HG03066 (cell line): ENCODE measurements around the gene ABHD13.

ENCODE experiments used
- ATAC-seq: cut with Tn5 transposase; IDR thresholded peaks from one replicate; pipeline ENCODE4 v1.9.1; 2021; ENCODE audit warnings: low read depth; ENCODE audit not compliant: unreplicated experiment

The ABHD13 gene

GRCh38 chr13:108218044-108218974 is at the start of gene ABHD13:
TSS of gene ABHD13 (plus strand) at chr13:108218392. CDS start at chr13:108229219, 10,827 bp downstream.
- peak; percentile 72 for ATAC-seq

- ATAC-seq, result no peak
These were observed 49.3 kb upstream of the ABHD13 start for GRCh38 chr13:108168929-108169328.

GRCh38 chr13:108176685-108177274 is 41.4 kb upstream of the ABHD13 start:
- no peak for ATAC-seq

- ATAC-seq, result no peak
These were observed 40.1 kb upstream of the ABHD13 start for GRCh38 chr13:108178078-108178477.

- ATAC-seq, result no peak
These were observed 35.5 kb upstream of the ABHD13 start for GRCh38 chr13:108182652-108183051.

- ATAC-seq, result no peak
These were observed 33.0 kb upstream of the ABHD13 start for GRCh38 chr13:108185223-108185622.

- no peak for ATAC-seq
These were observed 29.9 kb upstream of the ABHD13 start for GRCh38 chr13:108188260-108188659.

- no peak for ATAC-seq
These were observed 27.3 kb upstream of the ABHD13 start for GRCh38 chr13:108190897-108191296.

- no peak for ATAC-seq
These were observed 24.4 kb upstream of the ABHD13 start for GRCh38 chr13:108193806-108194205.

- no peak for ATAC-seq
These were observed 23.7 kb upstream of the ABHD13 start for GRCh38 chr13:108194435-108194936.

GRCh38 chr13:108195146-108195545 is 23.0 kb upstream of the ABHD13 start:
- no peak for ATAC-seq

- no peak for ATAC-seq
These were observed 22.3 kb upstream of the ABHD13 start for GRCh38 chr13:108195861-108196260.

- ATAC-seq, result no peak
These were observed 17.3 kb upstream of the ABHD13 start for GRCh38 chr13:108200781-108201398.

GRCh38 chr13:108210551-108210950 is 7.6 kb upstream of the ABHD13 start:
- no peak for ATAC-seq

- peak; percentile 29 for ATAC-seq
These were observed 5.3 kb upstream of the ABHD13 start for GRCh38 chr13:108212886-108213285.

GRCh38 chr13:108213946-108214345 is 4.2 kb upstream of the ABHD13 start:
- no peak for ATAC-seq

GRCh38 chr13:108214441-108215271 is 3.5 kb upstream of the ABHD13 start:
- no peak for ATAC-seq

GRCh38 chr13:108215436-108215835 is 2.8 kb upstream of the ABHD13 start, which contains the start of gene LIG4:
TSS of gene LIG4 (minus strand) at chr13:108215536. CDS start at chr13:108211268, 4,268 bp downstream.
- ATAC-seq, result peak; percentile 53

- ATAC-seq, result peak; percentile 0
These were observed 717 bp upstream of the ABHD13 start for GRCh38 chr13:108217307-108218043.

- no peak for ATAC-seq
These were observed 1.8 kb downstream of the ABHD13 start for GRCh38 chr13:108220041-108220440.
